GM18508 (cell line): ENCODE measurements around the gene PLCB1.
"Not testable (repeated sequence)": the region's sequence is repeated elsewhere in the genome, so short reads cannot be mapped to it uniquely, and the experiment has no call there.

Source experiments
- ATAC-seq: cut with Tn5 transposase; IDR thresholded peaks from one replicate; pipeline ENCODE4 v1.9.1; 2021; ENCODE audit warnings: moderate number of reproducible peaks; ENCODE audit not compliant: insufficient read depth, unreplicated experiment

PLCB1 gene

DNA sequence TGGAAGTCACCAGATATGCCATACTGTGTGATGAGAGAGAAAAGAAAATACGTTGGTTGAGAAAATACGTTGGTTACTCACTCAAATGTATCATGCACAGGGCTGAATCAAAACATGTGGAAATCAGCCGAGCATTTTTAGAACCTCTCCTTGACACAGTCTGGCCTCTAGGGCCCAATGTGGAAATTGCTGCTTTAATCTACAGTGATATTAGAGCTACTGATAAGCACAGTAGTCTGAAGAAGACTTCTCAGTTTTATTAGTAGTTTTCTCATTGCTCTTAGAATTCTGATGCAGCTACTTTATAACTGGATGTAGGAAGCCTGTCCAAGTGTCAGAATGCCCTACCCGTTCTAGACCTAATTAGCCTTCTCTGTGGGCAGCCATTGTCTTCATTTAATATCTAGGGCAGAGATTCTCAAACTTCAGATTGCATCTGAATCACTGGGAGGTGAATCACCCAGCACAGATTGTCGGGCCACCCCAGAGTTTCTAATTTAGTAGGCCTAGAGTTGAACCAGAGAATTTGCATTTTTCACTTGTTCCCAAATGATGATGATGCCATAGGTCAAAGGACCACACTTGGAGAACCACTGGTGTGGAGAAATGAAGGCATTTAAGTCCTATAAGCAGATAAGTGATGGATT, 229.1 kb downstream of the PLCB1 start:
- ATAC-seq, result no peak

DNA sequence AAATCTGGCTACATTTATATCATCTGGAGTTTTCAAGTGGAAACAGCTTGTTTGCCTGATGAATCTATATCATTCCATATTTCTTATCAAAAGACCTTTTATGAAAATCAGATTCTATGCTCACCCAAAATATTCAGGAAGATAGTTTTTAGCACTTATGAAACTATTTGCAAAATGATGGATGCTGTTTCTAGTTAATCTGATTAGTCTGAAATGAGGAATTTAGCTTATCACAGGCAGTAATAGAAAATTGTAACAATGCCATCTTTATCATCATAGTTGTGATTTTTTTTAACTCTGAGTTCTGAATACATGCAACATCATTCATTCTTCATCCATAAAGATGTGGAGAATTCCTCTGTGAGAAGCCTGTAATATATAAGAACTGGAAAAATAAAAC, 229.7 kb downstream of the PLCB1 start:
- no peak for ATAC-seq

DNA sequence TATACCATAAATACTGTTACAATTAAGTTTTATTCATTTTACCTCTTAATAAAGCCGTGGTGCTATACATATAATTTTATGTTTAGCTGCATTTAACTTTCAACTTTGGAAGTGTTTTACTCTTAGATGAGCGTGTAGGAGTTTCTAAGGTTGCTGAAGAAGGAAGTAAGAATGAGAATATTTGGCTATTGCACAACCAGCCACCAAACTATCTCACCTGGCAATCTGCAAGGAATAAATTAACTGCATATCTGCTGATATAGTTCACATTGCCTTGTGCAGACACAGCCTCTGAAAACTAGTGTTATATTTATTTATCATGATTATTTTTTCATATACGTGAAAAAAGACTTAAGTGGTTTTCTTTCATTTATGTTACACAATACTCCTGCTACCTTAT, 230.4 kb downstream of the PLCB1 start:
- no peak for ATAC-seq

DNA sequence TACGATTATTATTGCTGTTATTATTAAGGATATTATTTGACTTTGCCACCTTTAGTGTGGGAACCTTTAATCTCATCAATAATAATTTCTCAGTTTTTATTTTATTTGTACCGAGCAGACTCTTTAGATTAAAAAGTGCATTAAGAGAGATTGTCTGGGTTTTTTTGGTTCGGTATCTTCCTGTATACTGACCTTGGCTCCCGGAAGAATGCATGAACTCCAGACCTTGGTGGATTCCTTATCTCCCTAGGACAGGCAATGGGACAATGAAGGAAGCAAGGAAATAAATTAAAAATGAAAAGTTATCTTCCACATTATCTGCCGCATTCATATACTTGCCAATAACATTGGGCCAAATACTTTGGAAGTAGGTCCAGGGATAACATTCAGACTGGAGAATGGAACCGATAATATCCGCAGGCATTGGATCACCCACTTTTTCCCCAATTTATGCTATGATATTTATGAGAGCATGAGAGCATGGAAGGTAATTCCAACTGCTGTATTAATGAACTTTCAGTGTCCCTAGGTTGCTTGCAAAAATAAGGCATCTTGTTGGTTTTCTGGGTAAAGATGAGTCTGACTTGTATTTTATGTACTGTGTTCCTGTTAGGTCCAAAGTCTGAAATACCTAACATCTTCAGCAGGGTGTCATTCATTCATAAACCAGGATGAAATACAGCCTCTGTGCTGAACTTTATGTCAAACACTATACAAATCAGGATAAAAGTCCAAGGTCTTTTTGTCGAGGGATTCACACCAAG, 232.1 kb downstream of the PLCB1 start:
- ATAC-seq, result no peak

DNA sequence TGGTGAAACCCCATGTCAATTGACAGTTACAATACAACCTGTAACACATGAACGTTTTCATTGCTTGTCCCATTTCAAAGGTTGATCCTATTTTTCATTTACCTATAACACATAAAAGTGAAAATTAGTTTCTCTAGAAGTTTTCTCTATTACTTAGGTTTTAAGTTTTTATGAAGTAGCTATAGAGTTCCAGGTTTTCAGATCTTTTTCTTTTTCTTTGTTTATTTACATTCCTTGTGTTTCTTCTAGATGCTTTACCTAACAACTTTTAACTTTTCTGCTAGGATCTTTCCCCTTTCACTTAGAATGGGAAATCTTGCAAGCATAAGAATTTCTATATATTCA, 232.6 kb downstream of the PLCB1 start:
- ATAC-seq, result no peak

DNA sequence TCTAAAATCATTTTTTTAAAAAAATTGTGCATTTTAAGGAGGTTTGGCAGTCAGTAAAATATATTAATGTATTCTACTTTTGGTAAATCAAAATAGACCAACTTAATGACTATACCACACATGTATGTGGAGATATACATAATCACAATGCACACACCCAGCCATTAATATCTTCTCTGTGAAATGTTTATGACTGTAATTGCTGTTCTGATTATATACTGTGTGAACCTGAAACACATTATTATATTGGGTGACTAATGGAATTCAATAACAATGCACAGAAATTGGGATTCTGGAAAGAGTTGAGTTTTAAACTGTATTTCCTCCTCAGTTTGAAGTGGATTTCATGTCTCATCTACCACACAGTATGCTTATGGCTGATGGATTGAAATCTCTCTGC, 233.6 kb downstream of the PLCB1 start:
- ATAC-seq, result no peak

DNA sequence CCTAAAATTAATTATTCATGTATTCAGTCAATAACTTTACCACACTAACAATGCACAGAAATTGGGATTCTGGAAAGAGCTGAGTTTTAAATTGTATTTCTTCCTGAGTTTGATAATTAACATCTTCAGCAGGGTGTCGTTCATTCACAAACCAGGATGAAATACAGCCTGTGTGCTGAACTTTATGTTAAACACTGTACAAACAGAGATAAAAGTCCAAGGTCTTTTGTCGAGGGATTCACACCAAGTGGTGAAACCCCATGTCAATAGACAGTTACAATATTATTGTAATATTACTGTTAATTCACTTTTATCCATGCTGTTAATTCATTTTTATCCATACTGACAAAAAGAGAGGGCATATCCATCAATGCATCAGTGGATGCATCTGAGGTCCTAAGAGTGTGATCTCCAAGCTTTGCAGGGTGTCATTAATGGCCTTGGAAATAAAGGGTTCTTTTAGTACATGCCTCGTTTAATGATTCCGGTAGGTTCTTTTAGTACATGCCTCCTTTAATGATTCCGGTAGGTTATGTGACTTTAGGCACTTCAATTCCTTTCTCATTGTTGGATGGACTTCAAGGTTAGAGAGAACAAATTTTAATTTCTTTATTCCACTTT, 234.3 kb downstream of the PLCB1 start:
- no peak for ATAC-seq

DNA sequence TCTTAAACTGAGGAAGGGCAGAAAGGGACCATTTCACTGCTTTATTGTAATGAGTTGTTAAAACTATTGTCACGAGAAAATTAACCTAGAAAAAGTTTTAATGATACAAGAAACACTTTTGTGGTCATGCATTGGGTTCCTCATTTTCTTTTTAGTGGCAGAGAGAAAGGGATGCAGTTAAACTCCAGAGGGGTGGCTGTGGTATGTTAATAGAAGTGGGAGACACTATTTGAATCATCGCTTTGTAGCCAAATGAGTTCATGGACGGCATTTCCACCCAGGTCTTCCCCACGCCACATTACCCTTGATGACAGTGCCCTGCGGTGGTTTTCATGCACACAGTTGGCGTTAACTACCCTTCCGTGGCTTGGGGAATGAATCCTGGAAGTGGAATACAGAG, 235.6 kb downstream of the PLCB1 start:
- no peak for ATAC-seq

DNA sequence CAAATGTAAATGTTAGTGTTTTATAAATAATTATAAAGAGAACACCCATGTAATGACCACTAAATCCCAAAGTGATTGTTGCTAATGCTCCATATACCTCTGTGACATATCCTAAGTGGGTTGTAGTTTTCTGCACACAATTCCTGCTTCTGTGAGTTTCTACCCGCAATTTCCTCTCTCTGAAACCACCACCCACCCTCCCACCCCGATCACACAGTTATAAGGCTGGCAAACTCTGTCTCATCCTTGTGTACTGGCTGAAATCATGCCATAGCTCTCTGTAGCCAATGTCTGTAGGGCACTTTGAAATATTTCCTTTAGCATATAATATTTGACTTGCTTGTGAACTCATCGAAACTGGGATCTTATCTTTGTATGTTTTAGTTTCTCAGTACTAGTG, 236.6 kb downstream of the PLCB1 start:
- ATAC-seq, result no peak

DNA sequence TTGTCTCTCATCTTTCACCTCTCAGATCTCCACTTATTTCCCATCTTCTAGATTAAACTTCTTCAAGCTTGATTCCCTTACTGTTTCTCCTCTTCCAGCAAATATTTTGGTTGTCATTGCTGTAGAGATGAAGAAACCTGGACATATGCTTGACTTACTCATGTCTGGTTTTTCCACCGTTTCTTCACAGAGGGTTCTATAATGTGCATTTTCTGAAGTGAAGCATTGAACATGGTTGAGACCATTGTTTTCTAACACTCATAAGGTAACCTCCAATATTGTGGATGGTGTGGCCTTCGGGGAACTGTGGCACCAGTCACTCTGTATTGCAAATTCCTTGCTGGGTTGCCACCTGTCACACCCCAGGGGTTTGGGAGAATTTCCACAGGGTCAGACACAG, 237.2 kb downstream of the PLCB1 start:
- ATAC-seq, result no peak

DNA sequence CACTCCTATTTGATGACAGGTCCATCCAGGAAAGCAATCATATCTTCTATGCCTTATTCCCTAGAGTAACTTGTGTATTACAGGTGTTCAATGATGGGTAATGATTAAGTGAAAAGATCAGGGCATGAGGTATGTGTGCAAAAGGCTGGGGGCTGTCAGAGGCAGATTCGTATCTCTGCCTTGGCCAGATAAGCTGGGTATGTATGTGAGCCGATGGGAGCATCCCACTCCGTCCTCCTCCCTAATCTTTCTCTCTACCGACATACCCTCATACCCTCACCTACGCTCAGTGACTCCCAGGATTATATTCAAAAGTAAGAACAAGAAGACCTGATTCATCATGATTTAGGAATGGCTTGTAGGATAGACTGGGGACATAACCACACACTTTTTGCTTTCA, 238.7 kb downstream of the PLCB1 start:
- no peak for ATAC-seq

DNA sequence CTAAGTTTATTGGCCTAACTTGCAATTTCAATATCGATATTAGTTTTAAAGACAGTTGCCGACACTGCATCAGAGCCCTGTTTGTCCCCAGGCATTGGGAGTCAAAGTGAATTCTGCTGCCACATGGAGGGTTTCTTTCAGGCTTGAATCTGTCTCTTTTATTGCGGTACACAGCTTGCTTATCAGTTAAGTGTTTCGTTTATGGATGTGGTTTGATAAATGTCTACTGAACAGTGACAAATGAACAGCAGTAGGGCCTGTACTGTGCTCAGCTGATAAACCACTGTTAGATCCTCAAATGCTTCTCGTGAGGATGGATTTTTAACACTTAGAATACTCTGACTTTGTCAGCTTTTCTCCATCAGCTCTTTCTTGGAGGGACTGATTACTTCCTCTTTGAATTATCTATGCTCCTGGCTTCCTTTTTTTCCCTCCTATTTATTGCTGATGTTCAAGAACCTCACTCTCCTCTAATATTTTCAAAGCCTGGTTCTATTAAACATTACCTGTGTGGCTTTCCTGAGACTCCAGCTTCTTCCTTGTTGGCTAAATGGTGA, 240.8 kb downstream of the PLCB1 start:
- ATAC-seq, result no peak

DNA sequence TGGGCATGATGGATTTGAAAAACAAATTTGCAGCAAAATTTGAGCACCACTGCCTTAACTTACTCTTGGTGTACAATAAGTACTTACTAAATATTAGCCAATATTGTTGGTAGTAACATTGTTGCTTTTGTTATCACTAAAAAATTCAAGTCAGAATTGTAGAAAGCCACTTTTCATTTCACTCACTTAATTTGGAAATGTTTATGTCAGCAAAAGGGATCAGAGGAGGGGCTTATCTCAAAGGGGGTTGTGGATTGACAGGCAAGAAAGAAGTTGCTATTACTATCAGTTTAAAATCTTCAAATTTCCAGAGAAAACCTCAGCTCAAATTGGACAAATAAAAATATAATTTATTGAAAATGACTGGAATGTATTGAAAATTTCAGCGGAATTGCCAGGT, 241.5 kb downstream of the PLCB1 start:
- no peak for ATAC-seq

DNA sequence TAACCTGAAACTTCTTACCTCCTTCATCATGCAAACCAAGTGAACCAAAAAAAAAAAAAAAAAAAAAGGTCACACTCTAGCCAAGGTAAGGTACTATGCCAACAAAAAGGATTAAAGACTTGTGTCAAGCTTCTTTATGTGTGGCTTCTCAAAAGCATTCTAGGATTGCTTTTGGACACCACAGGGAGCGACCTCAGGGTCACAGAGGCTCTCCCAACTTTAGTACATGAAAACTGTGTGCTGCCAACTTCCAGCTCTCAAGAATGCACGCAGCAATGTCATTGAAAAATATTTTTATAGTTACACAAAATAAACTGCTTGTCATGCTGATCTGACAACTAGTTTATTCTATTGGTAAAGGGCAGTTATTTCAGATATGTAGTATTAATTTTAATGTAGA, 243.8 kb downstream of the PLCB1 start:
- no peak for ATAC-seq

DNA sequence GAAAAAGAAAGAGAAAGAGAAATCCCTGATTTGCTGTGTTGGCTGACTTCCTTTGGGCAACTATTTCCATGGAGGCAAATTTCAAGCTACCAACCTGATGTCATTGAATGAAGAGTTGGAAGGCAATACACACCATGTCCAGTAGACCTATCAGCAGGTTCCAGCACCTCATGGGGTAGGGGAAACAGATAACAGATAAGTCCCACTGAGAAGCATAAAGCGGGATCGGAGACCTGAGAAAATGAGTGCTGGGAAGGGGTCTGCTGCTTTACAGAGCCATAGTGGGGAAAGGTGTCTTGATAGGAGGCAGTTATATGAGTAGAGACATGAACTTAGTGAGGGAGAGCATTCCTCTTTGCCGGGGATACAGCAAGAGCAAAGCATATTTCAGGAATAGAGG, 244.9 kb downstream of the PLCB1 start:
- ATAC-seq, result no peak

DNA sequence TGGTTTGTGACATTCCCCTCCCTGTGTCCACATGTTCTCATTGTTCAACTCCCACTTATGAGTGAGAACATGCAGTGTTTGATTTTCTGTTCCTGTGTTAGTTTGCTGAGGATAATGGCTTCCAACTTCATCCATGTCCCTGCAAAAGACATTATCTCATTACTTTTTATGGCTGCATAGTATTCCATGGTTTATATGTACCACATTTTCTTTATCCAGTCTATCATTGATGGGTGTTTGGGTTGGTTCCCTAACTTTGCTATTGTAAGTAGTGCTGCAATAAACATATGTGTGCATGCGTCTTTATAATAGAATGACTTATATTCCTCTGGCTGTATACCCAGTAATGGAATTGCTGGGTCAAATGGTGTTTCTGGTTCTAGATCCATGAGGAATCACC, 247.1 kb downstream of the PLCB1 start:
- ATAC-seq, result not testable (repeated sequence)

DNA sequence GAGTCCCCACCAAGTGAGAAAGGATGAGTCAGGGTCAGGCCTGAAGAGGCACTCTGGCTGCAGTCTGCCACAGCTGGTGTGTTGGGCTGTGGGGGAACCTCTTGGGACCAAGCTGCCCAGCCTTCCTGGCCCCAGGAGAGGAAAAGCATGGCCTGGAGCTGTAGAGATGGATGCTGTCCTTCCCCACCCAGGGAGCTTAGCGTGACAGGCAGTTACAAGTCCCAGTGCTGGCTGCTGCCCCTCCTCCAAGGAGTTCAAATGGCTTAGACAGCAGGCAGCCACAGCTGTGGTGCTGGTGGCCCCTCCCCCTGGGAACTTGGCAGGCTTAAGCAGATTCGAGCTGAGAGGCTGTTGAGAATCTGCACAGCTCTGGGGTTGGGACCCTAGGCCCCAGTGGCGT, 253.2 kb downstream of the PLCB1 start:
- no peak for ATAC-seq

DNA sequence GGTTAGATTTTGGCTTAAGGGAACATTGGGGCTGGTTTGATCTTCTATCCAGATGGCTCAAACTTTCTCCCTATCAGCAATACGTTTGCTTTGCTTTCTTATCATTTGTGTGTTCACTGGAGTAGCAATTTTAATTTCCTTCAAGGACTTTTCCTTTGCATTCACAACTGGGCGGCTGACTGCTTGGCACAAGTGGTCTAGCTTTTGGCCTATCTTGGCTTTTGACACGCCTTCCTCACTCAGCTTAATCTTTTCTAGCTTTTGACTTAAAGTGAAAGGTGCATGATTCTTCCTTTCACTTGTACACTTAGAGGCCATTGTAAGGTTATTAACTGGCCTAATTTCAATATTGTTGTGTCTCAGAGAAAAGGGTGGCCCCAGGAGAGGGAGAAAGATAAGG, 254.9 kb downstream of the PLCB1 start:
- ATAC-seq, result no peak

DNA sequence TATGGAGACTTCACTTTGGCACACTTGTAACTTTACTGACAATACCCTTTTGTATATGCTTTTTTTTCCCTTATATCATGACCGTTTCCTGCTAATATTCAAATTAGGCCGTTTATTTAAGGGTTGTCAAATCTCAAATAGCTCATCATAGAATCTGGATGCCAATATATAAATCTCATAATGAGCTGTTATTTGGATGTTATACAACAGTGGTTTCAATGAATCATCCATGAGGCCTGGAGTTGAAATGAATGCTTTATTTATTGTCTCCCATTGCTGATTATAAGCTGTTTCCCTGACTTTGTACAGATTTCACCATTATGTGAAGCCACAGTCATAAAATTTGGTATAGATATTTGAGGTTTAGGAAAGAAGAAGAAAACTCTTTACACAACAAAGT, 256.1 kb downstream of the PLCB1 start:
- ATAC-seq, result no peak

DNA sequence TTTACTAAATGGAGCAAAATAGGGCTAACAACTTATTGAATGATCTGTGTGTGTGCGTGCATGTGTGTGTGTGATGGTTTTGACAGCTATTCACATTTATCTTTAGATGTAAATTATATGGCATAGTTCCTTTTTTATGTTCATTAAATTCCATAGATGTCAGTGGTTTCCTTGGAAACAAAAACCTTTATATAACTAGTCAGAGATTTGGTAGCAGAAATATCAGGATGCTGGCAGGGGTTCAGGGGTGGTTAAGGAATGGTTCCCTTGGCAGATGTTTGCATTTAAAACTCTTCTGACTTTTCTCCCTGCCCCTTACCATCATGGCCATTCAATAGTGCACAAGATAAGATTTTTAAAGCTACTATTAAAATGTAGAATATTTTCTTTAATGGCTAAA, 256.6 kb downstream of the PLCB1 start:
- ATAC-seq, result no peak

DNA sequence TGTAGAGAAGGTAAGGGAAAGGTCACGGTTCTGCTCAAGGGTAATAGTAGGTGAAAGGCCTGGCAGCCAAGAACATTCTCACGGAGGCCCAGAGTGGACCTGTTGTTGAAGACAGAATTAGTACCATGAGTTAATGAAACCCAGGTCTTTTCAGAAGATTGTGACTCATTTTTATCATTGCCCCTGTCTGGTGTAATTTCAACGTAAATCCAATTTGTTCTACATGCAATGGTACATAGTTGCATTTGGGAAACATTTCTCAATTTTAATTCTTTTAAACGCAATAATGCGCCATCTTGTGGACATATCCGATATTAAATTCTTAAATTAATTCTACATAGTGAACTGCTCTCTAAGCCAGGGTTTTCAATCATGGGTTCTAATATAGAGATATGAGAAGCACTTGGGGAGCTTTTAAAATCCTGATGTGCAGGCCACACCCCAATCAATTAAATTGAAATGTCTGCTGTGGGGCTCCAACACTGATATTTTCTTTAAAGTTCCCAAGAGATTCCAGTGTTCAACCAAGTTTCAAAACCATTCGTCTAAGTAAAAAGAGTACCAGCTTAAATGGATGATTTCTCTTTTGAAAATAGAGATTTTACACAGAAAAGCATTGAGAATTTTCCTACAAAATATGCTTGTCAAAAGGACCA, 257.4 kb downstream of the PLCB1 start:
- ATAC-seq, result no peak
